H9 (cell line): Measurements from ENCODE around the gene PPP1R9A. TPM values are rescaled to one million over a fixed set of nuclear protein-coding genes. Genes with fewer than 3 reads are reported as not detected.

Experiments used
- DNase-seq: peaks from one replicate; pipeline ENCODE4 v3.0.0-alpha.2; 2017
- H2AFZ ChIP-seq: one replicate; pipeline ENCODE4 v1.6.1; 2013; ENCODE audit warnings: mild to moderate bottlenecking, low read length, control low read depth, moderate library complexity
- H2AK5ac ChIP-seq: 2 replicates; pipeline ENCODE4 v1.6.1; 2013; ENCODE audit warnings: low read length, control low read depth, mixed read lengths; ENCODE audit not compliant: insufficient read length
- H2BK120ac ChIP-seq: one replicate; pipeline ENCODE4 v1.6.1; 2013; ENCODE audit warnings: low read depth, mild to moderate bottlenecking, low read length, control low read depth, inconsistent platforms; ENCODE audit not compliant: poor library complexity, severe bottlenecking
- H2BK12ac ChIP-seq: 2 replicates; pipeline ENCODE4 v1.6.1; 2013; ENCODE audit warnings: low read length, control low read depth, mixed read lengths, low read depth; ENCODE audit not compliant: insufficient read length
- H2BK15ac ChIP-seq: 2 replicates; pipeline ENCODE4 v1.6.1; 2013; ENCODE audit warnings: low read depth, low read length, control low read depth
- H2BK20ac ChIP-seq: one replicate; pipeline ENCODE4 v1.6.1; 2013; ENCODE audit warnings: low read depth, mild to moderate bottlenecking, low read length, control low read depth, inconsistent platforms; ENCODE audit not compliant: poor library complexity, severe bottlenecking
- H2BK5ac ChIP-seq: 2 replicates; pipeline ENCODE4 v1.6.1; 2013; ENCODE audit warnings: low read length, control low read depth, mixed read lengths; ENCODE audit not compliant: insufficient read length
- H3K14ac ChIP-seq: 2 replicates; pipeline ENCODE4 v1.6.1; 2013; ENCODE audit warnings: low read length, control low read depth; ENCODE audit not compliant: insufficient read depth
- H3K18ac ChIP-seq: 2 replicates; pipeline ENCODE4 v1.6.1; 2013; ENCODE audit warnings: low read depth, mild to moderate bottlenecking, mixed read lengths, low read length, control low read depth; ENCODE audit not compliant: insufficient read length
- H3K23ac ChIP-seq: 2 replicates; pipeline ENCODE4 v1.6.1; 2013; ENCODE audit warnings: low read length, control low read depth, mixed read lengths, low read depth; ENCODE audit not compliant: insufficient read length
- H3K23me2 ChIP-seq: 2 replicates; pipeline ENCODE4 v1.6.1; 2013; ENCODE audit warnings: low read depth, mild to moderate bottlenecking, mixed read lengths, low read length, control low read depth; ENCODE audit not compliant: insufficient read length, poor library complexity, severe bottlenecking
- H3K27ac ChIP-seq: 2 replicates; pipeline ENCODE4 v1.5.1; 2013; ENCODE audit warnings: low read length, control low read depth, mixed read lengths, low read depth; ENCODE audit not compliant: insufficient read length
- H3K27me3 ChIP-seq: 2 replicates; pipeline ENCODE4 v1.6.1; 2013; ENCODE audit warnings: low read length, control low read depth, inconsistent platforms; ENCODE audit not compliant: insufficient read depth
- H3K4ac ChIP-seq: 2 replicates; pipeline ENCODE4 v1.6.1; 2013; ENCODE audit warnings: low read depth, mild to moderate bottlenecking, control low read depth, inconsistent platforms, low read length, moderate library complexity
- H3K4me1 ChIP-seq: 2 replicates; pipeline ENCODE4 v1.6.1; 2013; ENCODE audit warnings: low read length, control low read depth, inconsistent platforms; ENCODE audit not compliant: insufficient read depth
- H3K4me2 ChIP-seq: 2 replicates; pipeline ENCODE4 v1.6.1; 2013; ENCODE audit warnings: low read length, control low read depth, mixed read lengths; ENCODE audit not compliant: insufficient read length, insufficient read depth
- H3K56ac ChIP-seq: 2 replicates; pipeline ENCODE4 v1.6.1; 2013; ENCODE audit warnings: low read depth, mild to moderate bottlenecking, mixed read lengths, low read length, control low read depth; ENCODE audit not compliant: insufficient read length
- H3K79me1 ChIP-seq: 2 replicates; pipeline ENCODE4 v1.6.1; 2013; ENCODE audit warnings: low read depth, mild to moderate bottlenecking, moderate library complexity, low read length, control low read depth, inconsistent platforms; ENCODE audit not compliant: insufficient read depth, poor library complexity, severe bottlenecking
- H3K79me2 ChIP-seq: 2 replicates; pipeline ENCODE4 v1.6.1; 2013; ENCODE audit warnings: low read length, control low read depth, inconsistent platforms; ENCODE audit not compliant: insufficient read depth
- H3K9ac ChIP-seq: 2 replicates; pipeline ENCODE4 v1.6.1; 2013; ENCODE audit warnings: low read length, control low read depth, mixed read lengths; ENCODE audit not compliant: insufficient read length; ENCODE audit errors: extremely low read depth
- H3K9me3 ChIP-seq: one replicate; pipeline ENCODE4 v1.6.1; 2013; ENCODE audit warnings: low read depth, low read length, inconsistent platforms; ENCODE audit not compliant: control insufficient read depth
- H3T11ph ChIP-seq: one replicate; pipeline ENCODE4 v1.6.1; 2013; ENCODE audit warnings: mild to moderate bottlenecking, low read length, control low read depth, inconsistent platforms
- H4K20me1 ChIP-seq: one replicate; pipeline ENCODE4 v1.6.1; 2013; ENCODE audit not compliant: control insufficient read depth, insufficient read length, insufficient read depth
- H4K5ac ChIP-seq: 2 replicates; pipeline ENCODE4 v1.6.1; 2013; ENCODE audit warnings: low read depth, mild to moderate bottlenecking, mixed read lengths, low read length, control low read depth; ENCODE audit not compliant: insufficient read length
- H4K8ac ChIP-seq: replicated peaks from 2 replicates; pipeline ENCODE4 v1.6.1; 2013; ENCODE audit warnings: low read length, control low read depth, mixed read lengths, low read depth; ENCODE audit not compliant: insufficient read length
- H4K91ac ChIP-seq: 2 replicates; pipeline ENCODE4 v1.6.1; 2013; ENCODE audit warnings: low read depth, mild to moderate bottlenecking, moderate library complexity, mixed read lengths, low read length, control low read depth; ENCODE audit not compliant: insufficient read length
- H3K27ac Mint-ChIP-seq, 3 experiments: 2 replicates in 2 of 3; 3 replicates in 1 of 3; pipeline ENCODE4 v1.8.0; 2020 to 2021; ENCODE audit warnings: mixed read lengths in 3 of 3, mild to moderate bottlenecking in 1 of 3, moderate library complexity in 1 of 3
- H3K27me3 Mint-ChIP-seq: 2 replicates; pipeline ENCODE4 v1.8.0; 2021; ENCODE audit warnings: low read depth, mild to moderate bottlenecking, moderate library complexity, mixed read lengths
- H3K36me3 Mint-ChIP-seq, 3 experiments: 2 replicates in 2 of 3; 3 replicates in 1 of 3; pipeline ENCODE4 v1.8.0; 2020 to 2021; ENCODE audit warnings: low read depth in 3 of 3, mixed read lengths in 3 of 3; ENCODE audit not compliant: insufficient read depth in 1 of 3
- H3K4me1 Mint-ChIP-seq, 2 experiments: 2 replicates each; pipeline ENCODE4 v1.8.0; 2020; ENCODE audit warnings: mixed read lengths in 2 of 2
- H3K4me3 Mint-ChIP-seq, 2 experiments: 2 replicates in 1 of 2; 3 replicates in 1 of 2; pipeline ENCODE4 v1.8.0; 2020 to 2021; ENCODE audit warnings: mild to moderate bottlenecking in 2 of 2, mixed read lengths in 2 of 2, moderate library complexity in 1 of 2
- H3K9me3 Mint-ChIP-seq, 2 experiments: 2 replicates in 1 of 2; 3 replicates in 1 of 2; pipeline ENCODE4 v1.8.0; 2020; ENCODE audit warnings: mild to moderate bottlenecking in 2 of 2, mixed read lengths in 2 of 2, moderate library complexity in 1 of 2
- CTCF ChIP-seq: fragments of 200-600 bp; sonication (generic); conservative IDR thresholded peaks from 3 replicates; pipeline ENCODE4 v1.8.0; 2021; ENCODE audit warnings: antibody characterized with exemption, mild to moderate bottlenecking
- WGBS: extraction: QIAGEN DNeasy Blood & Tissue Kit; methylation state at CpG from one replicate; pipeline ENCODE4 v1.1.7; 2013; ENCODE audit warnings: missing lambda C conversion rate, low lambda C conversion rate, mixed read lengths; ENCODE audit not compliant: insufficient read length; ENCODE audit errors: extremely low coverage; 5-methylcytosine and 5-hydroxymethylcytosine counted together
- total RNA-seq: library from RNA; stranded (reverse); gene quantifications from 2 replicates; pipeline ENCODE4 v1.2.1, GENCODE V29; 2021

The PPP1R9A gene
- total RNA-seq, 1 experiment from 2014 or later: 17.0 TPM

- Histone ChIP-seq H3K79me2 (no peaks in the 10 kb centered on the region), H3K27me3 (no peaks in the 10 kb centered on the region), H3K4me1 (no peaks in the 10 kb centered on the region), H3K9me3 (no peaks in the 10 kb centered on the region), H3T11ph (no peak overlapping the region), H2AK5ac (no peak overlapping the region), H3K23me2 (no peaks in the 10 kb centered on the region), H4K91ac (no peak overlapping the region), H3K9ac (no peak overlapping the region), H3K18ac (no peak overlapping the region), H2BK15ac (no peak overlapping the region), H4K20me1 (no peaks in the 10 kb centered on the region), H3K79me1 (no peaks in the 10 kb centered on the region), H2AFZ (no peak overlapping the region), H3K56ac (no peak overlapping the region), H4K5ac (no peak overlapping the region), H3K23ac (no peak overlapping the region), H3K4ac (no peak overlapping the region), H2BK5ac (no peak overlapping the region), H2BK120ac (no peak overlapping the region), H3K27ac (no peak overlapping the region), H3K14ac (no peak overlapping the region), H2BK20ac (no peak overlapping the region), H3K4me2 (no peak overlapping the region), H2BK12ac (no peak overlapping the region), H4K8ac (no peak overlapping the region)
- no peak for DNase-seq
- no CpG with 5 or more reads among the region's 7 CpGs for WGBS
- Mint-ChIP-seq H3K4me1 (peaks cover 5 to 6% of the 10 kb centered on the region in 2 experiments; a peak in 1 of 4 replicates), H3K27ac (no peak overlapping the region), H3K36me3 (no peaks in the 10 kb centered on the region), H3K4me3 (no peak overlapping the region), H3K9me3 (no peaks in the 10 kb centered on the region), H3K27me3 (no peaks in the 10 kb centered on the region; the same call in 1 of the 2 replicates)
- no peak for TF ChIP-seq CTCF
Observed at GRCh38 chr7:95304990-95305389, 397.6 kb downstream of the PPP1R9A start.
